ENCODE data around the gene PDE9A.
"Not testable (repeated sequence)": the region's sequence is repeated elsewhere in the genome, so short reads cannot be mapped to it uniquely, and the experiment has no call there.

Gene PDE9A

GRCh38 chr21:42691901-42692559 lies 38.6 kb downstream of the PDE9A start:
- DNase-seq, result no peak

GRCh38 chr21:42692688-42693087 lies 39.3 kb downstream of the PDE9A start:
- DNase-seq, result no peak

GRCh38 chr21:42694751-42695696 lies 41.6 kb downstream of the PDE9A start:
- no peak for DNase-seq

GRCh38 chr21:42695697-42696380 lies 42.4 kb downstream of the PDE9A start:
- no peak for DNase-seq

GRCh38 chr21:42696501-42697040 lies 43.1 kb downstream of the PDE9A start:
- DNase-seq, result no peak

GRCh38 chr21:42698733-42699132 lies 45.3 kb downstream of the PDE9A start:
- no peak for DNase-seq

- DNase-seq, result no peak
Measured at GRCh38 chr21:42699196-42699595, 45.8 kb downstream of the PDE9A start.

- no peak for DNase-seq
Measured at GRCh38 chr21:42701706-42702456, 48.5 kb downstream of the PDE9A start.

- no peak for DNase-seq
Measured at GRCh38 chr21:42702720-42703119, 49.3 kb downstream of the PDE9A start.

GRCh38 chr21:42703136-42703908 lies 49.9 kb downstream of the PDE9A start:
- no peak for DNase-seq

GRCh38 chr21:42703965-42704364 lies 50.5 kb downstream of the PDE9A start:
- no peak for DNase-seq

- no peak for DNase-seq
Measured at GRCh38 chr21:42704861-42705260, 51.4 kb downstream of the PDE9A start.

- no peak for DNase-seq
Measured at GRCh38 chr21:42705346-42705745, 51.9 kb downstream of the PDE9A start.

GRCh38 chr21:42705746-42706374 lies 52.4 kb downstream of the PDE9A start:
- DNase-seq, result no peak

GRCh38 chr21:42706765-42707164 lies 53.3 kb downstream of the PDE9A start:
- DNase-seq, result no peak

GRCh38 chr21:42707207-42707830 lies 53.9 kb downstream of the PDE9A start:
- no peak for DNase-seq

GRCh38 chr21:42708107-42708506 lies 54.7 kb downstream of the PDE9A start:
- no peak for DNase-seq

- DNase-seq, result not testable (repeated sequence)
Measured at GRCh38 chr21:42708916-42709315, 55.5 kb downstream of the PDE9A start.

- no peak for DNase-seq
Measured at GRCh38 chr21:42711667-42712066, 58.2 kb downstream of the PDE9A start.

- not testable (repeated sequence) for DNase-seq
Measured at GRCh38 chr21:42715427-42715826, 62.0 kb downstream of the PDE9A start.

- no peak for DNase-seq
Measured at GRCh38 chr21:42716074-42716473, 62.7 kb downstream of the PDE9A start.

Data from NCI-H1417 treated with DMSO at 0.1 percent for 48 hours (cell line).